Prostate gland (tissue), 2 donors: ENCODE data around the gene PANK1.

Experiments used
- CTCF ChIP-seq, 4 experiments: fragments of 200-600 bp in 2 of 4; fragments of 450-650 bp in 2 of 4; sonication (generic) in 2 of 4; IDR thresholded peaks; 1 replicate in 3 of 4; 2 replicates in 1 of 4; pipeline ENCODE4 v1.5.1; 2016 to 2019; ENCODE audit warnings: antibody characterized with exemption in 4 of 4, mild to moderate bottlenecking in 2 of 4, moderate library complexity in 2 of 4
- POLR2A ChIP-seq: fragments of 450-650 bp; IDR thresholded peaks from one replicate; pipeline ENCODE4 v1.6.1; 2016; ENCODE audit warnings: antibody characterized with exemption, mild to moderate bottlenecking
- POLR2AphosphoS5 ChIP-seq: sonication (generic); formaldehyde crosslinking; IDR thresholded peaks from one replicate; pipeline ENCODE4 v1.6.1; 2017; ENCODE audit warnings: antibody characterized with exemption

DNA sequence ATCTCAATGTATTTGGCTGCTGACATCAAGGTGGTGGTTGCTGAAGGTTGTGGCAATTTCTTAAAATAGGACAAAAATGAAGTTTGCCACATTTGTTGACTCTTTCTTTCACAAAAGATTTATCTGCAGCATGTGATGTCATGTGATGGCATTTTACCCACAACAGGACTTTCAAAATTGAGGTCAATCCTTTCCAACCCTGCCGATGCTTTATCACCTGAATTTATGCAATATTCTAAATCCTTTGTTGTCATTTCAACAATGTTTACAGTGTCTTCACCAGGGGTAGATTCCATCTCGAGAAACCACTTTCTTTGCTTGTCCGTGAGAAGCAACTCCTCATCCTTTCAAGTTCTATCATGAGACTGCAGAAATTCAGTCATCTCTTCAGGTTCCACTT is 69.0 kb downstream of the PANK1 start:
- TF ChIP-seq CTCF (IDR thresholded peaks at IDR 0.05) (no peak), POLR2A (no peak), POLR2AphosphoS5 (no peak)
